Measurements from ENCODE around the gene HLA-DPB1. TPM values are rescaled to one million over a fixed set of nuclear protein-coding genes. Genes with fewer than 3 reads are reported as not detected.
A peak's percentile ranks its signal among the peaks of the same experiment; 100 is the strongest.

HLA-DPB1 gene
- polyA plus RNA-seq, 3 donors = 569 to 682 (median 676) TPM

- Histone ChIP-seq H3K79me2 (ENCODE audit: insufficient read depth, low read length) (no peaks in the 10 kb centered on the region), H3K4me1 (ENCODE audit: control insufficient read depth in 1 of 2, insufficient read depth in 2 of 2, low read length in 2 of 2) (peaks cover 36 to 37% of the 10 kb centered on the region in 2 donors), H4K20me1 (ENCODE audit: insufficient read depth, low read length) (no peaks in the 10 kb centered on the region), H3K9ac (ENCODE audit: insufficient read depth, low read length, poor library complexity, severe bottlenecking) (peak overlapping the region; percentile 52), H3K27me3 (ENCODE audit: control insufficient read depth in 2 of 2, insufficient read depth in 2 of 2, low read length in 2 of 2) (no peaks in the 10 kb centered on the region), H3K27ac (ENCODE audit: low read depth in 1 of 2, low read length in 2 of 2) (peak overlapping the region; percentile 91 to 96), H2AFZ (ENCODE audit: insufficient read depth, low read depth, low read length, poor library complexity, severe bottlenecking) (peak overlapping the region; percentile 55), H3K4me2 (replicated peaks; ENCODE audit: extremely low read depth, low read length, poor library complexity, severe bottlenecking) (peak overlapping the region; percentile 23), H3K4me3 (replicated peaks in 1 of 3; ENCODE audit: low read depth in 2 of 3, low read length in 3 of 3) (peak overlapping the region in 1 of 3 experiments; percentile 26), H3K36me3 (replicated peaks in 1 of 2; ENCODE audit: control insufficient read depth in 1 of 2, insufficient read depth in 2 of 2, low read length in 2 of 2) (no peaks in the 10 kb centered on the region), H3K9me3 (replicated peaks in 1 of 2; ENCODE audit: control insufficient read depth in 1 of 2, insufficient read depth in 1 of 2, low read length in 2 of 2) (peaks cover 0 to 2% of the 10 kb centered on the region in 2 donors)
- TF ChIP-seq CTCF (IDR thresholded peaks at IDR 0.05) = no peak
- intact Hi-C loops (cut with micrococcal nuclease) = loop anchor here (5.0 to 10.0 kb wide), 2 partner anchors 43 to 115 kb away; partner anchors contain the start of gene HLA-DPA1 (in 1 of the 2)
- Mint-ChIP-seq H3K4me1 (peaks cover 40% of the 10 kb centered on the region), H3K27ac (peak overlapping the region; percentile 94 to 100 (median 98)), H3K9me3 (peaks cover 1 to 7% (median 3%) of the 10 kb centered on the region in 7 donors), H3K4me3 (peak overlapping the region; percentile 35 to 61), H3K27me3 (ENCODE audit: low read depth in 3 of 3) (peaks cover 0 to 4% (median 0%) of the 10 kb centered on the region in 3 donors), H3K36me3 (no peaks in the 10 kb centered on the region)
- peak; percentile 87 to 98 (median 89) for DNase-seq
- WGBS (ENCODE audit: insufficient coverage) = 75% methylated on average over 2 of the region's 6 CpGs
Observed at GRCh38 chr6:33029328-33030184, 46.2 kb upstream of the HLA-DPB1 start.

- no peaks in the 10 kb centered on the region for H4K20me1 ChIP-seq (ENCODE audit: insufficient read depth, low read length)
- peak overlapping the region; percentile 91 to 96 for H3K27ac ChIP-seq (ENCODE audit: low read depth in 1 of 2, low read length in 2 of 2)
- Mint-ChIP-seq H3K27me3 (ENCODE audit: low read depth in 3 of 3) (peaks cover 0 to 6% (median 0%) of the 10 kb centered on the region in 3 donors), H3K27ac (peak overlapping the region; percentile 94 to 100 (median 98)), H3K4me1 (peaks cover 39% of the 10 kb centered on the region), H3K4me3 (peak overlapping the region in 1 of 2 donors; percentile 56), H3K36me3 (no peaks in the 10 kb centered on the region), H3K9me3 (peaks cover 5 to 13% (median 8%) of the 10 kb centered on the region in 7 donors)
- intact Hi-C loops (cut with micrococcal nuclease) = no loop called here
- H3K36me3 ChIP-seq (replicated peaks in 1 of 2; ENCODE audit: control insufficient read depth in 1 of 2, insufficient read depth in 2 of 2, low read length in 2 of 2) = no peaks in the 10 kb centered on the region
- no peaks in the 10 kb centered on the region for H3K27me3 ChIP-seq (ENCODE audit: control insufficient read depth in 2 of 2, insufficient read depth in 2 of 2, low read length in 2 of 2)
- H3K9me3 ChIP-seq (replicated peaks in 1 of 2; ENCODE audit: control insufficient read depth in 1 of 2, insufficient read depth in 1 of 2, low read length in 2 of 2) = peaks cover 0 to 2% of the 10 kb centered on the region in 2 donors
- H3K4me1 ChIP-seq (ENCODE audit: control insufficient read depth in 1 of 2, insufficient read depth in 2 of 2, low read length in 2 of 2) = peaks cover 36% of the 10 kb centered on the region in 2 donors
- H3K79me2 ChIP-seq (ENCODE audit: insufficient read depth, low read length) = no peaks in the 10 kb centered on the region
- TF ChIP-seq CTCF (IDR thresholded peaks at IDR 0.05) = no peak
- DNase-seq = no peak
- no CpG with 5 or more reads among the region's 3 CpGs for WGBS (ENCODE audit: insufficient coverage)
- H3K4me3 ChIP-seq (replicated peaks in 1 of 3; ENCODE audit: low read depth in 2 of 3, low read length in 3 of 3) = no peak overlapping the region
- H3K9ac ChIP-seq (ENCODE audit: insufficient read depth, low read length, poor library complexity, severe bottlenecking) = peak overlapping the region; percentile 52
- H3K4me2 ChIP-seq (replicated peaks; ENCODE audit: extremely low read depth, low read length, poor library complexity, severe bottlenecking) = no peak overlapping the region
- H2AFZ ChIP-seq (ENCODE audit: insufficient read depth, low read depth, low read length, poor library complexity, severe bottlenecking) = no peak overlapping the region
Observed at GRCh38 chr6:33030245-33030644, 45.5 kb upstream of the HLA-DPB1 start.
